Muscle layer of duodenum (tissue), 2 donors: Measurements from ENCODE around the gene BCL11B.

Source experiments
- H3K27ac ChIP-seq: one replicate; pipeline ENCODE4 v1.7.0; 2013; ENCODE audit warnings: mild to moderate bottlenecking, low read length
- H3K27me3 ChIP-seq: one replicate; pipeline ENCODE4 v1.7.0; 2013; ENCODE audit warnings: low read depth, mild to moderate bottlenecking, control low read depth, low read length
- H3K36me3 ChIP-seq, 2 donors: one replicate each; pipeline ENCODE4 v1.7.0; 2013; ENCODE audit warnings: low read length in 2 of 2, control low read depth in 1 of 2, mild to moderate bottlenecking in 1 of 2; ENCODE audit not compliant: insufficient read depth in 2 of 2, control insufficient read depth in 1 of 2
- H3K4me1 ChIP-seq, 2 donors: one replicate each; pipeline ENCODE4 v1.7.0; 2013; ENCODE audit warnings: low read length in 2 of 2, mild to moderate bottlenecking in 2 of 2, control low read depth in 1 of 2, moderate library complexity in 1 of 2; ENCODE audit not compliant: insufficient read depth in 2 of 2, control insufficient read depth in 1 of 2
- H3K4me3 ChIP-seq, 2 donors: one replicate each; pipeline ENCODE4 v1.7.0; 2013; ENCODE audit warnings: low read length in 2 of 2, low read depth in 1 of 2, mild to moderate bottlenecking in 1 of 2
- H3K9me3 ChIP-seq, 2 donors: one replicate each; pipeline ENCODE4 v1.7.0; 2013; ENCODE audit warnings: low read length in 2 of 2, control low read depth in 1 of 2, mild to moderate bottlenecking in 1 of 2; ENCODE audit not compliant: control insufficient read depth in 1 of 2
- donor health status: healthy.

The BCL11B gene

DNA sequence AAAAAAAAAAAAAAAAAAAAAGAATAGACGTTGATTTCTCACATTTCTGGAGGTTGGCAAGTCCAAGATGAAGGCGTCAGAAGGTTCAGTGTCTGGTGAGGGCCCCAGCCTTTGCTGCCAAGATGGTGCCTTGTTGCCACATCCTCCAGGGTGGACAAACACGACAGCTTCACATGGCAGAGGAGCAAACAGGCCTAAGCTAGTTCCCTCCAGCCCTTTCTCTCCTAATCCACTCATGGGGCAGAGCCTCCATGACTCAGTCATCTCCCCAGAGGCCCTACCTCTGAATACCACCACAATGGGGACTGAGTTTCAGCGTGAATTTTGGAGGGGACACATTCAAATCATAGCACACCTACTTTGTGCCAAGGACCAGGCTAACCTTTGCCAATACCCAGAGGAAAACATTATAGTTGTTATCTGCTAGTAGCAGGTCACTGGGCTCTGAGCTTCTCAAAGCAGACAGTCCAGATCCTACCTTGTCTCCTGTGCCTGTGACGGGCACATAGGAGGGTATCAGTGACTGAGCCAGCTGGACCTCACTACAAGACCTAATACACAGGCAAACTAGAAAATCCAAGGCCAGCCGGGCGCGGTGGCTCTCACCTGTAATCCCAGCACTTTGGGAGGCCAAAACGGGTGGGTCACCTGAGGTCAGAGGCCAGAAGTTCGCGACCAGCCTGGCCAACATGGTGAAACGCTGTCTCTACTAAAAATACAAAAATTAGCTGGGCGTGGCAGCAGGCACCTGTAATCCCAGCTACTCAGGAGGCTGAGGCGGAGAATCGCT lies 10.5 kb upstream of the BCL11B start:
- no peaks in the 10 kb centered on the region for H3K36me3 ChIP-seq
- H3K4me1 ChIP-seq, result no peaks in the 10 kb centered on the region
- H3K4me3 ChIP-seq, result no peak overlapping the region
- H3K9me3 ChIP-seq, result no peaks in the 10 kb centered on the region
- peaks cover 2% of the 10 kb centered on the region for H3K27me3 ChIP-seq
- H3K27ac ChIP-seq, result no peak overlapping the region

DNA sequence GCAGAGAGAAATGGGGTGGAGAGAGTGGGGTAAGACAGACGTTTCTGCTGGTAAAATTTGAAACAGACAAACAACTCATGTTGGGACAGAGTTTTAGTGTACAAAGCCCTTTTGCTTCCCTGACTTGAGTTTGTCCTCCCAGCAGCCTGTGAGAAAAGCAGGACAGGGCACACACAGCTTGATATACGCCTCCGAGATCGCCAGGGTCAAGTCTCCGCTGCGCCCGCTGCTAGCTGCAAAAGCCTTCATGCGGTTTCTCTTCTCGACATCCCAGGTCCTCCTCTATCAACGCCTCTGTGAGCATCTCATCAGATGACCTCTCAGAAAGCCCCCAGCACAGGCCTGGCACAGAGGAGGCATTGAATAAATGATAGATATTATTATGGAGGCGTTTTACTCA lies 9.4 kb upstream of the BCL11B start:
- Histone ChIP-seq H3K36me3 (no peaks in the 10 kb centered on the region), H3K27me3 (peaks cover 4% of the 10 kb centered on the region), H3K27ac (no peak overlapping the region), H3K4me1 (no peaks in the 10 kb centered on the region), H3K4me3 (no peak overlapping the region), H3K9me3 (no peaks in the 10 kb centered on the region)

DNA sequence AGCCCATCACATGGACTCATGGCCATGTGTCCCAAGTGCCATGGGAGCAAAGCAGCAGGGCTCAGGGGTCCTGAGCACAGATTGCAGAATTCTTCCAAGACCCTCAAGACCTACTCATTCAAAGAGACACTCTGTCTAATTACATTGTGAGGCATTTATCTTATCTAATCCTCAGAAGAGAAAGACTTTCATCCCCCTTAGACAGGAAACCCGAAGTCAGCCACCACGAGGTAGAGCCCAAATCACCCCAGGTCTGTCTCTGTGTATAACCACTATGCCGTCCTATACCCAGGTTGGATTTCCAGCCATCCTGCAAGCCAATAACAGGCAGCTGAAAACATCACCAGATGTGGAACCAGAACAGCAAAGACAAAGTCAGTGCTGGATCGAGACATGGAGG lies 8.9 kb upstream of the BCL11B start:
- Histone ChIP-seq H3K9me3 (no peaks in the 10 kb centered on the region), H3K4me3 (no peak overlapping the region), H3K36me3 (no peaks in the 10 kb centered on the region), H3K27me3 (peaks cover 4% of the 10 kb centered on the region), H3K4me1 (no peaks in the 10 kb centered on the region), H3K27ac (no peak overlapping the region)

DNA sequence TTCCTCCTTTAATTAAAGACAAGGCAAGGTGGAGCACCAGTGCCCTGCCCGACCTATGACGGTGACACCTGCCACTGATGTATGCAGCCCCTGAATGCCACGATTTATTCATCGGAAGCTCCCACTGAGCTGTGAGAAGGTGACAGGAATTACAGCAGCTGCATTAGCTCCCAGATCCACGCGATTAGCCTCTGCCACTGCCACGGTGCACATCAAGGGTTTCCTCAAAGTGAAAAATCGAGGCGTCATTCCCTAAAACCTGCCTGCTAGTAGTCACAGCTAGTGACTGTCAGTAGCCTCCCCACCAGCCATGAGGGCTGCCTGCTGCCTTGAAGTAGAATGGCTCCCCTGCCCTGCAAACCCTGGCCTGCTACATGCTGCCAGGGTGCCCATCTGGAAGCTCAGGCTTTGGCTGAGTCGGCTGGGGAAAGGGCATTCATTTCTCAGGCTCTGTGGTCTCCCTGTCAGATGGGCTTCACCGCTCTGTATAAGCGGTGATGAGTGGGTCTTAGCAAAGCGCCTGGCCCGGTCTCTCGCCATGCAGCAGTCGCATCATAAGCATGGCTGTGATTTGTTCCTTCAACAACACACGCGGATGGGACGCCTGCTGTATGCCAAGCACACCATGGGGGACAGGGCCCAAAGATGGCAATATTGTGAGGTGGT lies 8.2 kb upstream of the BCL11B start:
- H3K36me3 ChIP-seq, result no peaks in the 10 kb centered on the region
- H3K9me3 ChIP-seq, result no peaks in the 10 kb centered on the region

DNA sequence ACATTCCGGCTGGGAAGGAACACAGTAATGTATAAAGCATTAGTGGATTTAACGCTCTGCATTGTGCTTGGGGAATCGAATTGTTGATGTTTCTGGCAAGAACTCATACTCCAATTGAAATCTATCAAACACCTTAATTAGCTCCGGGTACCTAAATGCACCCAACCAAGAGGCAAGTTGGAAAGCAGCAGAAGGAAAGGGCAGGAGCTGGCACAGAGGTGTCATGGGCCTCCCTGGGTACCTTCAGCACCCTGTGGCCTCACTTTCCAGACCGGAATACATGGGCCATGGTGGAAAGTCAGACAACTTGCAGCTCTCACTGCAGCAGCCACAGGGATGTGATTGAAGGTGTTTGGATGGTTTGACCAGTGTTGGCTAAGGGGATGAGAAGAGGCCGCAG lies 6.8 kb upstream of the BCL11B start:
- no peak overlapping the region for H3K4me3 ChIP-seq
- H3K27me3 ChIP-seq, result peaks cover 4% of the 10 kb centered on the region
- no peaks in the 10 kb centered on the region for H3K9me3 ChIP-seq
- H3K36me3 ChIP-seq, result no peaks in the 10 kb centered on the region
- peaks cover 0 to 11% of the 10 kb centered on the region in 2 donors for H3K4me1 ChIP-seq
- H3K27ac ChIP-seq, result no peak overlapping the region

More for the DNA sequence above, 8.2 kb upstream of the BCL11B start:
- H3K27ac ChIP-seq, result no peak overlapping the region
- peaks cover 4% of the 10 kb centered on the region for H3K27me3 ChIP-seq
- H3K4me3 ChIP-seq, result no peak overlapping the region
- H3K4me1 ChIP-seq, result no peaks in the 10 kb centered on the region

DNA sequence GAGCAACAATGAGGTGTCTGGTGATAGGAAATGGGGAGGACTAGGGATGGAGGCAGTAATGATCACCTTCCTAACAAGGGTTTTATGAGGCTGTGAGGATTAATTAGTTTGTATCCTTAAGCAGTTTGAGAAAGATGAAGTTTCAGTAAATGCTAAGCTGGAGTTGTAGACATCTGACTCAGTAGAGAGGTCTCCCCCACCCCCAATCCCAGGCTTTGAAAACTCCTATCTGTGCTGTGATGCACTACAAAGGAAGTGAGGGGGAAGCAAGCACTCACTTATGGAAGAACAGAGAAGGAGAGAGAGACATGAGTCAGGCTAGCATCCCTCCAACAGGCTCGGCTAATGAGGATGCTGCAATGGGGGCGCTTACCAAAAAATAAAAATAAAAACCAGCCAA lies 5.5 kb upstream of the BCL11B start:
- no peaks in the 10 kb centered on the region for H3K9me3 ChIP-seq
- H3K27me3 ChIP-seq, result peaks cover 15% of the 10 kb centered on the region

DNA sequence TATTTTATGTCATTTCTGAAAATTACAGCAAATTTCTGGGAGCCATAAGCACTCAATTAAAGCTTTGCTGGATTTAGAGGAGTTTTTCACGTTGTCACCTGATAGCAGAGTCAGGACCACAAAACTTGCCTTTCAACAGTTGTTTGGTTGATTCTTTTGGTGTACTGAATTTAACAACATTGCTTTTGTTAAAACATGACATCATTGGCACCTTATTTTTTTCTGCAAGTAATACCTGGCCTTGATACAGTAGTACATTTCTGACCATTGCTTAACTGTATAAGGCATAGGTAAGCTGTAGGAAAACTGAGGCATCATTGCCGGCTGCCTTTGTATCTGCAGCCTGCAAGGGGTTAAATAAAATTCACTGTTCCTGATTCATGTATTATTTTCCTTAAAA lies 4.5 kb upstream of the BCL11B start:
- H3K36me3 ChIP-seq, result no peaks in the 10 kb centered on the region
- peaks cover 20% of the 10 kb centered on the region for H3K27me3 ChIP-seq
- no peak overlapping the region for H3K4me3 ChIP-seq
- H3K27ac ChIP-seq, result no peak overlapping the region
- H3K4me1 ChIP-seq, result peaks cover 0 to 35% of the 10 kb centered on the region in 2 donors
- H3K9me3 ChIP-seq, result no peaks in the 10 kb centered on the region

More for the DNA sequence above, 5.5 kb upstream of the BCL11B start:
- Histone ChIP-seq H3K27ac (no peak overlapping the region), H3K36me3 (no peaks in the 10 kb centered on the region), H3K4me1 (peaks cover 0 to 25% of the 10 kb centered on the region in 2 donors), H3K4me3 (no peak overlapping the region)

DNA sequence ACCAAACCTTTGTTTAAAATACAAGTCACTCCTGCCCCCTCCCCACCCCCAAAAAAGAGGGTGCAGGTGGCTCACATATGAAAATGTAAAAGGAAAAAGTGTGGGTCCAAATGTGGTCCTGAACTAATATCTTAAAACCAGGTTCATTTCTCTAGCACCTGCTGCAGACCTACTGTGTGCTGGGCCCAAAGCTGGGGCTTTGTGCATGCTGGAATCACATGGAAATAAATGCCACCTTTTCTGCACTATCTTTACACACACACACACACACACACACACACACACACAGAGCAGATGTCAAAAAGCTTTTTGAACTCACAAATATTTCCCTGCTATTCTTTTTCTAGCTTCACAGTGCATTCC lies 3.2 kb upstream of the BCL11B start:
- no peak overlapping the region for H3K27ac ChIP-seq
- H3K27me3 ChIP-seq, result peaks cover 20% of the 10 kb centered on the region
- no peaks in the 10 kb centered on the region for H3K36me3 ChIP-seq
- H3K4me1 ChIP-seq, result peaks cover 0 to 44% of the 10 kb centered on the region in 2 donors
- H3K9me3 ChIP-seq, result no peaks in the 10 kb centered on the region
- H3K4me3 ChIP-seq, result no peak overlapping the region

DNA sequence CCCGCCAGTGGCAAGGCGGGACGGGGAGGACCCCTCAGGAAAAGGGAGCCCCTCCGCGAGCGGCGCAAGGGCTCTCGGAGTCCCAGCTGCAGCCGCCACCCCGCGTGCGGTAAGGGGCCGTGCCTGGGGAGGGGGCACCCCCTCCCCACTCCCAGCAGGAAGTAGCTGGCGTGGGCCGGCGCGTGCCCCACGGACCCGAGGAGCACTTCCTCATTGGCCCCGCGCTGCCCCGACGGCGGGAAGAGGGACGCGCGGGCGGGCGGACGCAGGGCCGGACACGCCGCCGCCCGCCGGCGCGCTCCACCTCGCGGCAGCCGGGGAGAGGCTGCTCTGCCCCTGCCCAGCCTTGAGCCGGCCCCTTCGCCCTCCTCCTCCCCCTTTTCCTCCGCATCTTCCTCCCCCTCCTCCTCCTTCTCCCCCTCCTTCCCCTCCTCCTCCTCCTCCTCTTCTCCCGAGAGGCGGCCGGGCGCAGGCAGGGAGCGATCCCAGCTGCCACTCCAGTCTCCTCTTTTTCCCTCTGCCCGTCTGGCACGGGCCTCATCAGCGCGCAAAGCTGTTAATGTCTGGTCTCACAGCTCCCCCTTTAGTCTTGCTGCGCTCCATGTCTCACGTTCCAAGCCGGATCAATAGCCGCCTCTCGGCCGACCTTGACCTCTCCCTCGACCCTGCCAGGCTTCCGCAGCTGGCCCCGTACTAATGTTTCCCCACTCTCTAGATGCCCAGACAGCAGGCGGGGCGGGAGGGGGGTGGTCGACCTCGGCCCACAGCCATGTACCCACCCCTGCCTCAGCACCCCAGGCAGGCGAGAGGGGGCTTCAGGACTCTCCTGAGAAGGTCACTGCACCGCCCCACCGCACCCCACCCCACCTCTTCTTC lies 2.6 kb upstream of the BCL11B start:
- H3K36me3 ChIP-seq, result no peaks in the 10 kb centered on the region
- H3K4me3 ChIP-seq, result peak overlapping the region; percentile 21 to 64
- peaks cover 0 to 50% of the 10 kb centered on the region in 2 donors for H3K4me1 ChIP-seq
- peaks cover 20% of the 10 kb centered on the region for H3K27me3 ChIP-seq
- H3K9me3 ChIP-seq, result no peaks in the 10 kb centered on the region
- H3K27ac ChIP-seq, result no peak overlapping the region

DNA sequence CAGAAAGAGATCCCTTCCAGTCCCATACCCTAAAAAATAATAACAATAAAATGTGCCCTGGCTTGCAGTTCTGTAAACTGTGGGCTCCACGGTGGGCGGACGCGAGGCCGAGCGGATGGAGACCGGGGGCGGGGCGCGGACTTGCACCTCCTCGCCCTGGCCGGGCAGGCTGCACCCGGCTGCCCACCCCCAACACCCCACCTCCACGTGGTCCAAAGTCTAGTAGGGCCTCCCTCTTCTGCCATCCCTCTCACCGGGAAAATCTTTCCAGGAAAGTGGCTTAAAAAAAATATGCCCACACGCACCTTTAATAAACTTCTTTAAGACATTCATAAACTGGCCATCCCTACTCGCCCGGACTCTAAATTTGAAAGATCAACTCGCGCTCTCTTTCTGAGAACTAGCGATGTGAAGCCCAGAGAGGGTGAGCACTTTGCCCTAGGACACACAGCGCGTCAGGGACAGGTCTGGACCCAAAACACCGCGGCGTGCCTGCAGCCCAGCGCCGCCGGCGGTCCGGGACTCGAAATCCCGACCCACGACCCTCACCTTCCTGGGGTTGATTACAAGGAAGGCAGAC lies 1.9 kb upstream of the BCL11B start:
- no peaks in the 10 kb centered on the region for H3K9me3 ChIP-seq
- H3K27me3 ChIP-seq, result peaks cover 24% of the 10 kb centered on the region
- H3K4me1 ChIP-seq, result peaks cover 0 to 50% of the 10 kb centered on the region in 2 donors
- no peak overlapping the region for H3K27ac ChIP-seq
- H3K36me3 ChIP-seq, result no peaks in the 10 kb centered on the region
- peak overlapping the region; percentile 21 to 64 for H3K4me3 ChIP-seq
